IPS-18a (cell line): ENCODE measurements around the gene ELMO1.
"Not testable (repeated sequence)": the region's sequence is repeated elsewhere in the genome, so short reads cannot be mapped to it uniquely, and the experiment has no call there.

Experiments used
- H3K27ac ChIP-seq: one replicate; pipeline ENCODE4 v1.5.1; 2013; ENCODE audit warnings: low read length
- H3K27me3 ChIP-seq: one replicate; pipeline ENCODE4 v1.6.1; 2013; ENCODE audit warnings: mild to moderate bottlenecking, low read length; ENCODE audit not compliant: control insufficient read depth, insufficient read depth
- H3K36me3 ChIP-seq: one replicate; pipeline ENCODE4 v1.6.1; 2013; ENCODE audit warnings: low read depth, low read length; ENCODE audit not compliant: control insufficient read depth
- H3K4me1 ChIP-seq: one replicate; pipeline ENCODE4 v1.6.1; 2013; ENCODE audit warnings: low read depth, low read length; ENCODE audit not compliant: control insufficient read depth
- H3K4me3 ChIP-seq: one replicate; pipeline ENCODE4 v1.5.1; 2013; ENCODE audit warnings: low read length
- H3K9ac ChIP-seq: one replicate; pipeline ENCODE4 v1.6.1; 2013; ENCODE audit warnings: mild to moderate bottlenecking, low read length, moderate library complexity
- H3K9me3 ChIP-seq: one replicate; pipeline ENCODE4 v1.6.1; 2013; ENCODE audit warnings: low read depth, low read length; ENCODE audit not compliant: control insufficient read depth

Gene ELMO1

DNA sequence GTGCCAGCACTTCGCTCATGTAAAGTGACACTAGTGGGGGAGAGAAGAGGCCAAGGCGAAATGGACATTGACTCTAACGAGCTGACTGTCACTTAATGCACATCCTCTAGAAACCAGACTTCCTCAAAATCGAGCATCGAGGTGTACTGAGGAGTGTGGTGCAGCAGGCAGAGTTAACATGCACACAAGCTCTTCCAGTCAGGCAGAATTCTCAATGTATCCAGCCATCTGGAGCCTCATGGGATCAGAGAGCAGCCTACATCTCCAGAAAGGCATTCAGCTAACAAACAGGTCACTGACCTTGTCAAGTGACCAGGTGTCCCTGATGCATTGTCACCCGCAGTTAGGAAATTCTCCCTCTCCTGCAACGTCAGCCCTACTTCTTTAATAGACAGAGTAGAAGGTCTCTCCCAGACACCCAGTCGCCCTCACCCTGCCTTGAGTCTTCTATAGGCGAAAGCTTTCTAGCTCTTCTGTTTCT, 464.6 kb downstream of the ELMO1 start:
- H3K9ac ChIP-seq = no peak overlapping the region
- no peaks in the 10 kb centered on the region for H3K27me3 ChIP-seq
- H3K36me3 ChIP-seq = no peaks in the 10 kb centered on the region
- no peaks in the 10 kb centered on the region for H3K9me3 ChIP-seq
- H3K27ac ChIP-seq = no peak overlapping the region
- H3K4me1 ChIP-seq = peaks cover 13% of the 10 kb centered on the region
- H3K4me3 ChIP-seq = no peak overlapping the region

DNA sequence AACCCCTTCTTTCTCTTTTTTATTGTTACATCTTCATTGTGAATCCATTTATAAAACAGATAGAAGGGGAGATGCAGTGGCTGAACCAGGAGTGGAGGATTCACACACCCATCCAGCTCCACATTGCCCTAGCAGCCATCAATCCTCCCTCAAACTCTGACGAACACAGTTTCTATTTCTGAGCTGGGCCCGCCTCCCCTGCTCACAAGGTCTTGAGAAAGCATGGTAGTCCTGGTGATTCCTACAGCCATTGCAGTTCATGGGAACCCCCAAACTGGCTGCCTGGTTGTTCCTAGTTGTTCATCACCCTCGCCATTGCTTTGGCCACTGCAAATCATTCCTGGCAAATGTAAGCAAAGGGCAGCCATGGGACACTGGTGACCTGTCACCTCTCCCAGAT, 465.9 kb downstream of the ELMO1 start:
- H3K27ac ChIP-seq = no peak overlapping the region
- H3K4me1 ChIP-seq = peaks cover 13% of the 10 kb centered on the region
- H3K9ac ChIP-seq = no peak overlapping the region
- no peak overlapping the region for H3K4me3 ChIP-seq
- no peaks in the 10 kb centered on the region for H3K36me3 ChIP-seq
- no peaks in the 10 kb centered on the region for H3K9me3 ChIP-seq
- H3K27me3 ChIP-seq = no peaks in the 10 kb centered on the region

DNA sequence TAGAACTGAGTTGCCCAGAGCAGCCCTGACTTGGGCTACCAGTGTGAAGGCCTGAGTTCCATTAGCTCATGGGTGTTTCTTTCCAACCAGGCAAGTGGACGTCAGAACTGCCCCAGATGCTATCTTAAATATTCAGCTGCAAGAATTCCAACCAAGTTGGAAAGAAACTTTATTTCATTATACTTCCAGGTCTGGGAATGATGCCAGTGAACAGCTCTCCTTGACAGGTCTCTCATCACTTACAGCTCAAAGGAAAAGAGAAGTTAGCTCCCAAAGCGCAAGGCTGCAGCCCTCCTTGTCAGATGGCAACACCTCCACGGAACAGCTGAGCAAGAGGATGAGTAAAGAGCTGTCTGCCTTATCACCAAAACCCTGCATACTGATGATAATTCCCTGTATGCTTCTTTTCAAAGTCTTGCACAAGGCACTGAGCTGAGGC, 468.8 kb downstream of the ELMO1 start:
- no peaks in the 10 kb centered on the region for H3K36me3 ChIP-seq
- no peak overlapping the region for H3K27ac ChIP-seq

DNA sequence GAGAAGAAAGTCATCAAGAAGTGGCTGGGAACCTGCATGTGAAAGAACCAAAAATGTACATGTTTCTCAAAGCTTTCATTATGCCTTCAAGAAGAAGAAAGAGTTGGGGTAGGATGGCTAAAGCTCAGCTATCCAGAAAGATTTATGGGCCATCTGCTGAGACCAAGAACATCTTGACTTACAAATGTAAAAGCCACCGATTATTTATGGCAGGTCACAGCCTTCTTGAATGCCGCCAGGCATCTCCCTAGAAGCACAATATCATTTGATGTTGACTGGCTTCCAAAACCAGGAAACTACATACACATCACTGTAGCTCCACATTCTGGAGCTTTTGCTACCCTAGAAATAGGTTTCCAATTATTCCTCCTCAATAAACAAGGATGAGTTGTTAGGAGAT, 470.2 kb downstream of the ELMO1 start:
- Histone ChIP-seq H3K4me1 (no peaks in the 10 kb centered on the region), H3K36me3 (no peaks in the 10 kb centered on the region), H3K27ac (no peak overlapping the region), H3K9ac (no peak overlapping the region), H3K27me3 (no peaks in the 10 kb centered on the region), H3K9me3 (no peaks in the 10 kb centered on the region), H3K4me3 (no peak overlapping the region)

More for the DNA sequence above, 468.8 kb downstream of the ELMO1 start:
- Histone ChIP-seq H3K27me3 (no peaks in the 10 kb centered on the region), H3K9ac (no peak overlapping the region), H3K9me3 (no peaks in the 10 kb centered on the region), H3K4me1 (no peaks in the 10 kb centered on the region), H3K4me3 (no peak overlapping the region)

DNA sequence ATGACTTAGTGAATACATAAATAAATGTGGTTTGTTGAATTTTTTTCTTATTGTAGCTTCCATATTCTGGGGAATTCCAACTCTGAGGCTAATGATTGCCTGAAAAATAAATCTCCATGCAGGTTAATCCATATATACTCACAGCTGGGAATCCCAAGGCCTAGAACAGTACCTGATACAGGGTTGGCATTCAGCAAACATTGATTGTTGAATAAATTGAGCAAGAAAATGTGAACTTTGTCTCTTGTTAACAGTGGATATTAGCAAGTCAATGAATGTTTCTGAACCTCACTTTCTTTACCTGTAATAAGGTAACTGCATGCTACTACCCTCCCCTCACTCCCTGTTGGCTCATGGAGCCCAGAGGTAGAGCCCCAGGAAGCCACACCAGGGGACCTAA, 470.8 kb downstream of the ELMO1 start:
- Histone ChIP-seq H3K36me3 (no peaks in the 10 kb centered on the region), H3K4me1 (no peaks in the 10 kb centered on the region), H3K9ac (no peak overlapping the region)

DNA sequence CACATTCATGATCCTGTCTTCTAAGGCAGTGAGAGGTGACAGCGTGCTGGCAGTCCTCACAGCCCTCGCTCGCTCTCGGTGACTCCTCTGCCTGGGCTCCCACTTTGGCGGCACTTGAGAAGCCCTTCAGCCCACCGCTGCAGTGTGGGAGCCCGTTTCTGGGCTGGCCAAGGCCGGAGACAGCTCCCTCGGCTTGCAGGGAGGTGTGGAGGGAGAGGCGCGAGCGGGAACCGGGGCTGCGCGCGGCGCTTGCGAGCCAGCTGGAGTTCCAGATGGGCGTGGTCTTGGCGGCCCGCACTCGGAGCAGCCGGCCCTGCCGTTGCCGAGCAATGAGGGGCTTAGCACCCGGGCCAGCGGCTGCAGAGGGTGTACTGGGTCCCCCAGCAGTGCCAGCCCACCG, 475.1 kb downstream of the ELMO1 start:
- not testable (repeated sequence) for H3K27me3 ChIP-seq, H3K9ac ChIP-seq, H3K36me3 ChIP-seq, H3K9me3 ChIP-seq, H3K27ac ChIP-seq, H3K4me1 ChIP-seq, H3K4me3 ChIP-seq

More for the DNA sequence above, 470.8 kb downstream of the ELMO1 start:
- Histone ChIP-seq H3K9me3 (no peaks in the 10 kb centered on the region), H3K27me3 (no peaks in the 10 kb centered on the region), H3K27ac (no peak overlapping the region), H3K4me3 (no peak overlapping the region)

DNA sequence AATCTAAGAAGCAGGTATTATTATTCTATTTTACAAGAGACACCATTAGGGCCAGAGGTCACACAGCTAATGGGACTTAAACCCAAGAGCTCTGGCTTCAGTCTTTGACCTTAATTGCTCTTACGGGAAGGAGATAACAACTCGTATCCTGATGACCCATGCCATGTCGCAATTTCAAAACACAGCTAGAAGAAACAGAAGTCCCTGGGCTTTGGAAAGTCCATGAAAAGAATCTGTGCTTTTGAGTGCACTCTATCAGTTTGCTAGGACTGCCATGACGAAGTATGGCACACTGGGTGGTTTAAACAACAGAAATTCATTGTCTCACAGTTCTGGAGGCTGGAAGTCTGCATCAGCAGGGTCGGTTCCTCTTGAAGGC, 476.5 kb downstream of the ELMO1 start:
- Histone ChIP-seq H3K36me3 (no peaks in the 10 kb centered on the region), H3K4me3 (no peak overlapping the region), H3K27ac (no peak overlapping the region), H3K9me3 (no peaks in the 10 kb centered on the region), H3K9ac (no peak overlapping the region), H3K27me3 (no peaks in the 10 kb centered on the region), H3K4me1 (no peaks in the 10 kb centered on the region)

DNA sequence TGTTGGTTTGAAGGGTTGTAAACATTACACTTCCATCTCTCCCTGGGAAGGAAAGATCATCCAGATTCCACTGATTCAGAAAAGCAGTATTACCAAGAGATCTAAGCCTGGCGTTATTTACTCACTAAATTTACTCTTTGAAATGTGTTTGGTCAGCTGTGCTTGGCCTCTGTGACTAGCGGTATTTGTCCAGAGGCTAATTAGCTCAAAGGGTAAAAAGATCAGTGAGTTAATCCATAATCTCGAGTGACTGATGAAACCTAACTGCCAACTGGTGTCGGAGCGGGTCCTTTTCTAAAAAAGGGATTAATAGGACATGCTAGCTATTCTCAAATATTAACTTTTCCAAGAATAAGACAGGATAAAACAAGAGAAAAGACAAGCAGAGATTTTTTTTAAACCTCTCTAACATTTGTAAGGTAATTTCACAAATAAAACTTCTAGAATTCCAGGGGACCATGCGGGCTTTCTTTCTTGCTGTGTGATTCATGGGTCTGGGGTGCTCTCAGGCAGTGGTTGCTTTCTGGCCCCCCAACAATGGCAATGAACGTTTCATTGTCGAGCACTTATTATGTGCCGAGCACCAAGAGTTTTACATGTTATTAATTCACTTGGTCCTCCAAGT, 477.0 kb downstream of the ELMO1 start:
- Histone ChIP-seq H3K9me3 (no peaks in the 10 kb centered on the region), H3K36me3 (no peaks in the 10 kb centered on the region), H3K9ac (no peak overlapping the region), H3K4me3 (no peak overlapping the region), H3K27ac (no peak overlapping the region), H3K4me1 (no peaks in the 10 kb centered on the region), H3K27me3 (no peaks in the 10 kb centered on the region)

DNA sequence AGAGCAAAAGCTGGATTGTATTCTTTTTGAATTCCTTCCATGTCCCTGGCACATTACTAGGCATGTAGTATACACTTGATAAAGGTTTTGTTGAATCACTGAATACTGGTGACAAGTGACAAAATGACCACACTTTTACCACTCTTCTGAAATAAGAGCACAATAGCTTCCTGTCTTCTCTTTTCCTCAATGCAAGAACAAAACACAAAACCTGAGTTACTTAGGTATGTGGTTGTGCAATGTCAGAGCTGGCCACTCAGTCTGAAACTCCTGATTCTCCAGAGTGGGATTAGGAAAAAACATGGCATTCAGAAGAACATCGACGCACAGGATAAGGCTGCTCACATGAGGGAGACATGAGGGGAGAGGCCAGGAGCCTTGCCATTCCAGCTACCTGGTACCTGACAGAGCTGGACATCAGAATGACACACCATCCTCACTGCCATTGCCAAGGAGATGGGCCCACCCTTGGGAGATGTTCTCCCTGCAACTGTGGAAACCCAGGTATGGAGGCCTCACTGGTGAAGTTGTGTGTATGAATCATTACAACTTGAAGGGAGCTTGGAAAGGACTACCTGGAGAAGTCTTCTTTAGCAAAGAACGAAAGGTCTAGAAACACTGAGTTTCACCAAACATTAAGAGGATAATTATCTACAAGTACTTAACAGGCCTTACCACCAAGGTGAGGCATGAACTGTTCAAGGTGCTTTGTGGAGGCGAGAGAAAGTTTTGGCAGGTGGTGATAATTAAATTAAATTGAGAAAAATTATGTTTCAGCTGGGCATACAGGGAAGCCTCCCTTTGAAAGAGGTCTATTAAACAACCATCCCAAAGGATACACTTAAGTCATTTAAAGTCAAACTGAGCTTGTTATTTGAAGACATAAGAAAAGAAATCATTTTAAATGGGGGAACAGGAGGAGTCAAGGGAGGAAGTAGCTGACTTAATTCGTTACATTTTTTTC, 477.8 kb downstream of the ELMO1 start:
- Histone ChIP-seq H3K9ac (no peak overlapping the region), H3K27me3 (no peaks in the 10 kb centered on the region), H3K36me3 (no peaks in the 10 kb centered on the region), H3K9me3 (no peaks in the 10 kb centered on the region), H3K4me3 (no peak overlapping the region), H3K4me1 (no peaks in the 10 kb centered on the region), H3K27ac (no peak overlapping the region)

DNA sequence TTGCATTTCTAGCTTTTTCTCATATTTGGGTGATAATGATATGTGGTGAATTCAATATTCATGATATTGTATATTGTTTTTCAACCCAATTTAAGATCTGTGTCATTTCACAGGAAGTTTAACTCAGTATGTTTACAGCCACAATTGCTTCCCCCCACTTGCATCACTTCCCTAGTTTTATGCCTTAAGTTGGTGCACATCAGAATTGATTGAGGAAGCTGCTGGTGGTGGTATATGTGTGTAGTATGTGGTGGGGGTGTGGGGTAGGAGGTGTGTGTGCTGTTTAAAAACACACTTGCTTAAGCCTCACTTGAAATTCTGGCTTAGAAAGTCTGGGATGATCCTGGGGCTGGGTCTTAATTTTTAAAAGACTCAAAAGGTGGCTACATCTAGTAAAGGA, 479.3 kb downstream of the ELMO1 start:
- no peaks in the 10 kb centered on the region for H3K4me1 ChIP-seq
- H3K27ac ChIP-seq = no peak overlapping the region
- H3K36me3 ChIP-seq = no peaks in the 10 kb centered on the region
- H3K4me3 ChIP-seq = no peak overlapping the region
- H3K9ac ChIP-seq = no peak overlapping the region
- H3K27me3 ChIP-seq = no peaks in the 10 kb centered on the region
- H3K9me3 ChIP-seq = no peaks in the 10 kb centered on the region

DNA sequence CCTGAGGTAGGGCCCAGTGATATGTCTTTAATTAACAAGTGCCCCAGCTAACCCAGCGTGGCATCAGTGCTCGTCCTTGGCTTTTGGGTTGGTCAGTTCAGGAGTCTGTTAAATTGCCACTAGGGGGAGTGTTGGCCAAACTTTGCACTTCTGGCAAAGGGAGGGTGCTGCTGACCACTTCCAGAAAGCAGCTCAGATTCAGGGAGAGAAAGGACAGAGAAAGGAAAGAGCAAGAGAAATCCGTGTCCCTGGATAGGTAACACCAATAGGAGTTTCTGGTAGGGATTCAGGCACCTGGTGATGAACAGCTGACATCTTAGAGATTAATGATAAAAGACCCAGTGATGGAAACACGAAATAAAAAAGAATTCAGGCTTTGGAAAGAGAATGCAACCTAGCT, 481.3 kb downstream of the ELMO1 start:
- Histone ChIP-seq H3K4me3 (no peak overlapping the region), H3K27ac (no peak overlapping the region), H3K4me1 (no peaks in the 10 kb centered on the region), H3K27me3 (no peaks in the 10 kb centered on the region), H3K9ac (no peak overlapping the region), H3K36me3 (no peaks in the 10 kb centered on the region), H3K9me3 (no peaks in the 10 kb centered on the region)
